ENCODE results near the gene CRHR2. TPM values are rescaled to one million over a fixed set of nuclear protein-coding genes. Genes with fewer than 3 reads are reported as not detected.

The CRHR2 gene
- total and polyA plus RNA-seq, 3 experiments from 2014 or later = not detected

DNA sequence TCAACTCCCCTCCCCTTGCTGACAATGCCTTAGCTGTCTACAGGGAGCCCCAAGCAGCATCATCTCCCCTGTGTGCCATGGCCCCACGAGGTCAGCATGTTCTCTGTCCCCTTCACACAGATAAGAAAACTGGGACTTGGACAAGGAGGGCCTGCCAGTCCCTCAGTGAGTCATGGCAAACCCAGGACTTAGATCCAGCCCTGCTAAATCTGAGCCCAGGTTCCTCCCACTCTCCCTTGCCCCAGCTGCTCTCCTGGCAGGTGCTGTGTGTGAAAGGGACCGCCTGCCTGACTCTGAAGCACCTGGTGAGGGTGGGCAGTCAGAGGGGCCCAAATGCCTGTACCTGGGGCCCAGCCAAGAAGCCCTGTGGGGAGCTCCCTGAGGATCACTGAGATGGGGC, 7.4 kb downstream of the CRHR2 start:
- Mint-ChIP-seq H3K27ac (peak overlapping the region in 1 of 8 donors; percentile 19), H3K4me1 (no peaks in the 10 kb centered on the region), H3K4me3 (no peak overlapping the region), H3K9me3 (no peaks in the 10 kb centered on the region), H3K27me3 (peaks cover 13 to 36% of the 10 kb centered on the region in 2 donors), H3K36me3 (no peaks in the 10 kb centered on the region)
- POLR2A ChIA-PET = no interaction called here
- no peak overlapping the region for H3K27ac ChIP-seq (ENCODE audit: low read depth, low read length)
- no peaks in the 10 kb centered on the region for H3K4me1 ChIP-seq (ENCODE audit: insufficient read depth, low read length)
- DNase-seq = no peak
- H3K36me3 ChIP-seq (ENCODE audit: insufficient read depth, low read length) = no peaks in the 10 kb centered on the region
- no peaks in the 10 kb centered on the region for H3K9me3 ChIP-seq (ENCODE audit: low read length)
- peaks cover 20% of the 10 kb centered on the region for H3K27me3 ChIP-seq (ENCODE audit: insufficient read depth, low read length, poor library complexity, severe bottlenecking)
- H3K4me3 ChIP-seq (ENCODE audit: low read length) = no peak overlapping the region
- CTCF ChIA-PET = no interaction called here

GRCh38 chr7:30674420-30674819, 7.8 kb downstream of the CRHR2 start:
- Mint-ChIP-seq H3K36me3 (no peaks in the 10 kb centered on the region), H3K4me3 (no peak overlapping the region), H3K27ac (no peak overlapping the region), H3K9me3 (no peaks in the 10 kb centered on the region), H3K27me3 (peaks cover 13 to 33% of the 10 kb centered on the region in 2 donors), H3K4me1 (no peaks in the 10 kb centered on the region)
- no peak overlapping the region for H3K27ac ChIP-seq (ENCODE audit: low read depth, low read length)
- no peaks in the 10 kb centered on the region for H3K9me3 ChIP-seq (ENCODE audit: low read length)
- no peaks in the 10 kb centered on the region for H3K4me1 ChIP-seq (ENCODE audit: insufficient read depth, low read length)
- ChIA-PET CTCF (no interaction called here), POLR2A (no interaction called here)
- DNase-seq = no peak
- H3K36me3 ChIP-seq (ENCODE audit: insufficient read depth, low read length) = no peaks in the 10 kb centered on the region
- no peak overlapping the region for H3K4me3 ChIP-seq (ENCODE audit: low read length)
- peaks cover 15% of the 10 kb centered on the region for H3K27me3 ChIP-seq (ENCODE audit: insufficient read depth, low read length, poor library complexity, severe bottlenecking)

GRCh38 chr7:30671793-30672465, 10.3 kb downstream of the CRHR2 start:
- CTCF ChIA-PET = no interaction called here
- Mint-ChIP-seq H3K27ac (peak overlapping the region in 1 of 8 donors; percentile 77), H3K9me3 (no peaks in the 10 kb centered on the region), H3K4me1 (no peaks in the 10 kb centered on the region), H3K27me3 (peaks cover 6 to 15% of the 10 kb centered on the region in 2 donors), H3K36me3 (no peaks in the 10 kb centered on the region), H3K4me3 (no peak overlapping the region)
- POLR2A ChIA-PET = no interaction called here
- no peak overlapping the region for H3K27ac ChIP-seq (ENCODE audit: low read depth, low read length)
- no peaks in the 10 kb centered on the region for H3K4me1 ChIP-seq (ENCODE audit: insufficient read depth, low read length)
- H3K9me3 ChIP-seq (ENCODE audit: low read length) = no peaks in the 10 kb centered on the region
- H3K27me3 ChIP-seq (ENCODE audit: insufficient read depth, low read length, poor library complexity, severe bottlenecking) = peaks cover 3% of the 10 kb centered on the region
- H3K36me3 ChIP-seq (ENCODE audit: insufficient read depth, low read length) = no peaks in the 10 kb centered on the region
- no peak for DNase-seq
- no peak overlapping the region for H3K4me3 ChIP-seq (ENCODE audit: low read length)

DNA sequence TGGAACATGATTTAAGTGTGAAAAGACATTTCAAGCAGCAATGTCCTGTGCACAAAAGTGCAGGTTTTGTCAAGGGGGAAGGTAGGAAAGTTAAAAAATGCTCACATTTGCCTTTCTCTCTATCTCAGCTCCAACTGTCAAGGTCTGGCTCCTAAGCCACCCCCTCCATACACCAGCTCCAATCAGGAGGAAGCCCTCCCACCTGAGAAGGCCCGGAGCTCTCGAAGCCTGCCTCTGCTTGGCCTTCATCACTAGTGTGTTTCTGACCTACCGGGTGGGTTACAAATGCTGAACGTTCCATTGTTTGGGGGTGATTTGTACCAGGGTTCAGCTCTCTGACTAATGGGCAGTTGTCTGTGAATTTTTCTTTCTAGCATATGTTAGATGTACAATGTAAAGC, 14.2 kb downstream of the CRHR2 start:
- no peaks in the 10 kb centered on the region for H3K36me3 Mint-ChIP-seq
- H3K4me3 ChIP-seq (ENCODE audit: low read length) = no peak overlapping the region
- H3K27ac Mint-ChIP-seq = no peak overlapping the region
- no peak overlapping the region for H3K27ac ChIP-seq (ENCODE audit: low read depth, low read length)
- no peak for DNase-seq
- no peak overlapping the region for H3K4me3 Mint-ChIP-seq
- H3K4me1 ChIP-seq (ENCODE audit: insufficient read depth, low read length) = no peaks in the 10 kb centered on the region
- H3K27me3 ChIP-seq (ENCODE audit: insufficient read depth, low read length, poor library complexity, severe bottlenecking) = no peaks in the 10 kb centered on the region
- CTCF ChIA-PET = interaction anchor here (1.8 kb wide), 1 partner anchor 72 kb away, joined by 8 read pairs; no protein-coding TSS in a partner anchor
- no peaks in the 10 kb centered on the region for H3K9me3 Mint-ChIP-seq
- H3K9me3 ChIP-seq (ENCODE audit: low read length) = no peaks in the 10 kb centered on the region
- H3K4me1 Mint-ChIP-seq = no peaks in the 10 kb centered on the region
- POLR2A ChIA-PET = no interaction called here
- H3K27me3 Mint-ChIP-seq = no peaks in the 10 kb centered on the region
- no peaks in the 10 kb centered on the region for H3K36me3 ChIP-seq (ENCODE audit: insufficient read depth, low read length)

- Histone ChIP-seq H3K9me3 (ENCODE audit: low read length) (no peaks in the 10 kb centered on the region), H3K27ac (ENCODE audit: low read depth, low read length) (no peak overlapping the region), H3K4me1 (ENCODE audit: insufficient read depth, low read length) (no peaks in the 10 kb centered on the region), H3K27me3 (ENCODE audit: insufficient read depth, low read length, poor library complexity, severe bottlenecking) (no peaks in the 10 kb centered on the region), H3K4me3 (ENCODE audit: low read length) (no peak overlapping the region), H3K36me3 (ENCODE audit: insufficient read depth, low read length) (no peaks in the 10 kb centered on the region)
- CTCF ChIA-PET = interaction anchor here (1.8 kb wide), 1 partner anchor 73 kb away, joined by 8 read pairs; no protein-coding TSS in a partner anchor
- no peaks in the 10 kb centered on the region for H3K36me3 Mint-ChIP-seq
- H3K9me3 Mint-ChIP-seq = no peaks in the 10 kb centered on the region
- no peak overlapping the region for H3K4me3 Mint-ChIP-seq
- no peak for DNase-seq
- peaks cover 0 to under 1% of the 10 kb centered on the region in 2 donors for H3K27me3 Mint-ChIP-seq
- no peaks in the 10 kb centered on the region for H3K4me1 Mint-ChIP-seq
- POLR2A ChIA-PET = no interaction called here
- H3K27ac Mint-ChIP-seq = peak overlapping the region in 1 of 8 donors; percentile 43
Measured at GRCh38 chr7:30667172-30667571, 15.1 kb downstream of the CRHR2 start.

DNA sequence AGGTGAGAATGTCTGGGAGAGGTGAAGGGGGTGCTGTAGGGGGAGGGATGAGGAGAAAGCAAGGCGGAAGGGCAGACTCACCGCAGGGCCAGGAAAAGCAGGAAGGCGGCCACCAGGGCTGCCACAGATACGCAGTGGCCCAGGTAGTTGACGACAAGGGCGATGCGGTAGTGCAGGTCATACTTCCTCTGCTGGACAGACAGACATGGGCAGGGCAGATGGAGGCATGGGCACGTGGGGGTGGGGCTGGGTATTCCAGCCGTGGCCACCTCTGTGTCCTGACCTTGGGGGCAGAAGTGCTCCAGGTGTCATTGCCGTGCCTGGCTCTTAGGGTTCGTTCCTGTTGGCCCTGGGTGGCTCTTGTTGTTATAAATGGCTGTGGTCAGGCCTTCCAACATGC, 16.8 kb downstream of the CRHR2 start:
- CTCF ChIA-PET = no interaction called here
- Mint-ChIP-seq H3K27me3 (peaks cover 2 to 3% of the 10 kb centered on the region in 2 donors), H3K4me1 (no peaks in the 10 kb centered on the region), H3K9me3 (no peaks in the 10 kb centered on the region), H3K27ac (no peak overlapping the region), H3K36me3 (no peaks in the 10 kb centered on the region), H3K4me3 (no peak overlapping the region)
- POLR2A ChIA-PET = no interaction called here
- Histone ChIP-seq H3K9me3 (ENCODE audit: low read length) (no peaks in the 10 kb centered on the region), H3K36me3 (ENCODE audit: insufficient read depth, low read length) (no peaks in the 10 kb centered on the region), H3K4me3 (ENCODE audit: low read length) (no peak overlapping the region), H3K27me3 (ENCODE audit: insufficient read depth, low read length, poor library complexity, severe bottlenecking) (no peaks in the 10 kb centered on the region), H3K4me1 (ENCODE audit: insufficient read depth, low read length) (no peaks in the 10 kb centered on the region), H3K27ac (ENCODE audit: low read depth, low read length) (no peak overlapping the region)
- peak in 1 of 5 donors; percentile 13 for DNase-seq

- Histone ChIP-seq H3K4me1 (ENCODE audit: insufficient read depth, low read length) (no peaks in the 10 kb centered on the region), H3K4me3 (ENCODE audit: low read length) (no peak overlapping the region), H3K27ac (ENCODE audit: low read depth, low read length) (no peak overlapping the region), H3K27me3 (ENCODE audit: insufficient read depth, low read length, poor library complexity, severe bottlenecking) (no peaks in the 10 kb centered on the region), H3K9me3 (ENCODE audit: low read length) (no peaks in the 10 kb centered on the region), H3K36me3 (ENCODE audit: insufficient read depth, low read length) (no peaks in the 10 kb centered on the region)
- Mint-ChIP-seq H3K27me3 (peaks cover 2 to 3% of the 10 kb centered on the region in 2 donors), H3K36me3 (no peaks in the 10 kb centered on the region), H3K4me3 (no peak overlapping the region), H3K27ac (no peak overlapping the region), H3K9me3 (no peaks in the 10 kb centered on the region), H3K4me1 (no peaks in the 10 kb centered on the region)
- POLR2A ChIA-PET = no interaction called here
- DNase-seq = peak in 1 of 5 donors; percentile 40
- CTCF ChIA-PET = no interaction called here
Measured at GRCh38 chr7:30665043-30665442, 17.2 kb downstream of the CRHR2 start.

GRCh38 chr7:30664184-30664885, 17.9 kb downstream of the CRHR2 start:
- no peaks in the 10 kb centered on the region for H3K27me3 ChIP-seq (ENCODE audit: insufficient read depth, low read length, poor library complexity, severe bottlenecking)
- POLR2A ChIA-PET = no interaction called here
- Mint-ChIP-seq H3K27me3 (peaks cover 2 to 3% of the 10 kb centered on the region in 2 donors), H3K4me1 (no peaks in the 10 kb centered on the region), H3K27ac (no peak overlapping the region), H3K36me3 (no peaks in the 10 kb centered on the region), H3K9me3 (no peaks in the 10 kb centered on the region), H3K4me3 (no peak overlapping the region)
- no peak overlapping the region for H3K4me3 ChIP-seq (ENCODE audit: low read length)
- no peaks in the 10 kb centered on the region for H3K9me3 ChIP-seq (ENCODE audit: low read length)
- CTCF ChIA-PET = interaction anchor here (1.0 to 1.2 kb wide), 2 partner anchors 39 to 76 kb away, joined by 3 to 4 read pairs; no protein-coding TSS in a partner anchor
- peak in 1 of 5 donors; percentile 8 for DNase-seq
- H3K36me3 ChIP-seq (ENCODE audit: insufficient read depth, low read length) = no peaks in the 10 kb centered on the region
- H3K27ac ChIP-seq (ENCODE audit: low read depth, low read length) = no peak overlapping the region
- H3K4me1 ChIP-seq (ENCODE audit: insufficient read depth, low read length) = no peaks in the 10 kb centered on the region
